NCI-H524 (cell line): ENCODE data around the gene MTHFR.
"Not testable (repeated sequence)": the region's sequence is repeated elsewhere in the genome, so short reads cannot be mapped to it uniquely, and the experiment has no call there.

Experiments used
- DNase-seq, 2 experiments: peaks; one replicate each; lab custom pipeline; 2025; lab: John Stamatoyannopoulos, UW

The MTHFR gene

GRCh38 chr1:11833497-11833896 is 27.7 kb upstream of the MTHFR start:
- no peak for DNase-seq

- DNase-seq = no peak
Observed at GRCh38 chr1:11831945-11832725, 26.4 kb upstream of the MTHFR start.

- no peak for DNase-seq
Observed at GRCh38 chr1:11828511-11828910, 22.7 kb upstream of the MTHFR start.

GRCh38 chr1:11826946-11827345 is 21.2 kb upstream of the MTHFR start:
- no peak for DNase-seq

GRCh38 chr1:11825131-11825530 is 19.4 kb upstream of the MTHFR start:
- no peak for DNase-seq

GRCh38 chr1:11823366-11824137 is 17.8 kb upstream of the MTHFR start:
- no peak for DNase-seq

- DNase-seq = no peak
Observed at GRCh38 chr1:11822091-11822490, 16.3 kb upstream of the MTHFR start.

- no peak for DNase-seq
Observed at GRCh38 chr1:11817192-11817591, 11.4 kb upstream of the MTHFR start.

- DNase-seq = no peak
Observed at GRCh38 chr1:11813021-11813420, 7.3 kb upstream of the MTHFR start.

- DNase-seq = no peak
Observed at GRCh38 chr1:11807133-11807532, 1.4 kb upstream of the MTHFR start.

GRCh38 chr1:11806307-11806936 is 658 bp upstream of the MTHFR start:
- no peak for DNase-seq

- DNase-seq = peak in 1 of 2 experiments; percentile 21
Observed at GRCh38 chr1:11804666-11805421, 920 bp downstream of the MTHFR start.

- DNase-seq = not testable (repeated sequence)
Observed at GRCh38 chr1:11803924-11804665, 1.7 kb downstream of the MTHFR start.

- DNase-seq = peak; percentile 85 to 93
Observed at GRCh38 chr1:11802973-11803885, 2.5 kb downstream of the MTHFR start.

GRCh38 chr1:11802616-11802972 is 3.2 kb downstream of the MTHFR start:
- no peak for DNase-seq

GRCh38 chr1:11800756-11801433 is 4.9 kb downstream of the MTHFR start:
- no peak for DNase-seq

- DNase-seq = no peak
Observed at GRCh38 chr1:11800391-11800755, 5.4 kb downstream of the MTHFR start.

- DNase-seq = no peak
Observed at GRCh38 chr1:11799896-11800295, 5.9 kb downstream of the MTHFR start.

GRCh38 chr1:11799099-11799498 is 6.7 kb downstream of the MTHFR start:
- DNase-seq = no peak
